BJ (cell line): Measurements from ENCODE around the gene ADAMTS14. TPM values are rescaled to one million over a fixed set of nuclear protein-coding genes. Genes with fewer than 3 reads are reported as not detected.
A peak's percentile ranks its signal among the peaks of the same experiment; 100 is the strongest.

Source experiments
- CTCF ChIA-PET: fragments of 350-600 bp; formaldehyde crosslinking; extraction: SDS; loops from one replicate; lab custom pipeline; 2021; ENCODE audit warnings: antibody characterized with exemption, inconsistent platforms; lab: Yijun Ruan, JAX
- POLR2A ChIA-PET: fragments of 300-600 bp; sonication (Branson Sonifier 250); formaldehyde crosslinking; extraction: SDS; loops from one replicate; lab custom pipeline; 2021; ENCODE audit warnings: antibody characterized with exemption; lab: Charles Lee
- DNase-seq: peaks from one replicate; pipeline ENCODE4 v3.0.0-alpha.2; 2011; ENCODE audit warnings: low read depth
- H3K27me3 ChIP-seq: 2 replicates; pipeline ENCODE4 v1.6.0; 2011; ENCODE audit warnings: low read length; ENCODE audit not compliant: control insufficient read depth, insufficient read depth
- H3K36me3 ChIP-seq: 2 replicates; pipeline ENCODE4 v1.5.1; 2011; ENCODE audit warnings: low read length; ENCODE audit not compliant: control insufficient read depth, insufficient read depth
- H3K4me3 ChIP-seq: 2 replicates; pipeline ENCODE4 v1.5.1; 2011; ENCODE audit warnings: low read depth, mild to moderate bottlenecking, control low read depth, low read length
- CTCF ChIP-seq: IDR thresholded peaks from 2 replicates; pipeline ENCODE4 v1.5.1; 2011; ENCODE audit warnings: low read depth, mild to moderate bottlenecking, control low read depth, inconsistent platforms, low read length, moderate library complexity; ENCODE audit not compliant: insufficient read depth
- polyA plus RNA-seq: library from polyadenylated mRNA; depleted of rRNA; stranded (reverse); fragments of >200 nt; gene quantifications from 2 replicates; pipeline ENCODE4 v1.2.3, GENCODE V29; 2011

Gene ADAMTS14
- polyA plus RNA-seq, 1 experiment, result 3.3 TPM

GRCh38 chr10:70756700-70757360, 84.5 kb downstream of the ADAMTS14 start:
- no peak for TF ChIP-seq CTCF
- Histone ChIP-seq H3K36me3 (no peaks in the 10 kb centered on the region), H3K27me3 (no peaks in the 10 kb centered on the region), H3K4me3 (no peak overlapping the region)
- CTCF ChIA-PET, result interaction anchor here (1.0 to 12.5 kb wide), 7 partner anchors 12 to 216 kb away, joined by 3 to 171 read pairs (median 8); no protein-coding TSS in a partner anchor
- POLR2A ChIA-PET, result no interaction called here
- DNase-seq, result no peak

GRCh38 chr10:70757856-70758255, 85.5 kb downstream of the ADAMTS14 start:
- Histone ChIP-seq H3K36me3 (no peaks in the 10 kb centered on the region), H3K27me3 (no peaks in the 10 kb centered on the region; the same call in 1 of the 2 replicates), H3K4me3 (no peak overlapping the region)
- ChIA-PET POLR2A (no interaction called here), CTCF (interaction anchor here (1.0 to 12.5 kb wide), 10 partner anchors 8 to 301 kb away, joined by 3 to 171 read pairs (median 6); no protein-coding TSS in a partner anchor)
- no peak for TF ChIP-seq CTCF
- DNase-seq, result no peak

- Histone ChIP-seq H3K4me3 (no peak overlapping the region), H3K36me3 (no peaks in the 10 kb centered on the region), H3K27me3 (no peaks in the 10 kb centered on the region; the same call in 1 of the 2 replicates)
- CTCF ChIA-PET, result interaction anchor here (0.7 to 12.5 kb wide), 24 partner anchors 9 to 302 kb away, joined by 3 to 171 read pairs (median 4); no protein-coding TSS in a partner anchor
- DNase-seq, result no peak
- POLR2A ChIA-PET, result no interaction called here
- peak; percentile 82 for TF ChIP-seq CTCF
Observed at GRCh38 chr10:70758757-70759514, 86.6 kb downstream of the ADAMTS14 start.

- no peaks in the 10 kb centered on the region for H3K36me3 ChIP-seq
- H3K4me3 ChIP-seq, result no peak overlapping the region
- TF ChIP-seq CTCF, result no peak
- no peak for DNase-seq
- ChIA-PET CTCF (interaction anchor here (0.9 to 12.5 kb wide), 16 partner anchors 9 to 219 kb away, joined by 3 to 171 read pairs (median 6); no protein-coding TSS in a partner anchor), POLR2A (no interaction called here)
- no peaks in the 10 kb centered on the region; the same call in 1 of the 2 replicates for H3K27me3 ChIP-seq
Observed at GRCh38 chr10:70759781-70760180, 87.5 kb downstream of the ADAMTS14 start.

GRCh38 chr10:70760271-70760787, 88.0 kb downstream of the ADAMTS14 start:
- POLR2A ChIA-PET, result no interaction called here
- DNase-seq, result no peak
- Histone ChIP-seq H3K27me3 (no peaks in the 10 kb centered on the region; the same call in 1 of the 2 replicates), H3K36me3 (no peaks in the 10 kb centered on the region), H3K4me3 (no peak overlapping the region)
- no peak for TF ChIP-seq CTCF
- CTCF ChIA-PET, result interaction anchor here (0.7 to 12.5 kb wide), 14 partner anchors 9 to 299 kb away, joined by 3 to 171 read pairs (median 6); no protein-coding TSS in a partner anchor
